HL-60 (cell line): ENCODE data around the gene IL36G.

Experiments used
- DNase-seq, 2 experiments: peaks; one replicate each; pipeline ENCODE4 v3.0.0-alpha.2; 2010 to 2020; ENCODE audit warnings: low read depth in 1 of 2, low spot score in 1 of 2
- H3K27ac ChIP-seq: fragments of 250-450 bp; sonication (Bioruptor Pico); replicated peaks from 2 replicates; pipeline ENCODE4 v1.5.1; 2020; ENCODE audit warnings: mild to moderate bottlenecking, moderate library complexity
- H3K27me3 ChIP-seq: fragments of 250-450 bp; sonication (Bioruptor Pico); 2 replicates; pipeline ENCODE4 v1.5.1; 2021; ENCODE audit warnings: mild to moderate bottlenecking, moderate library complexity; ENCODE audit not compliant: insufficient read depth, poor library complexity, severe bottlenecking
- H3K4me3 ChIP-seq: replicated peaks from 2 replicates; pipeline ENCODE4 v1.5.1; 2011; ENCODE audit warnings: mild to moderate bottlenecking, control low read depth, low read length; ENCODE audit not compliant: insufficient read depth
- CTCF ChIP-seq: IDR thresholded peaks from one replicate; pipeline ENCODE4 v1.5.1; 2011; ENCODE audit warnings: low read length, control low read depth, inconsistent platforms; ENCODE audit not compliant: insufficient read depth
- GABPA ChIP-seq: IDR thresholded peaks from 2 replicates; pipeline ENCODE4 v1.6.1; 2012; ENCODE audit warnings: low read depth
- POLR2AphosphoS5 ChIP-seq: IDR thresholded peaks from 2 replicates; pipeline ENCODE4 v1.6.1; 2012; ENCODE audit warnings: low read depth
- SPI1 ChIP-seq: IDR thresholded peaks from 2 replicates; pipeline ENCODE4 v1.6.1; 2012; ENCODE audit warnings: low read depth, mild to moderate bottlenecking, borderline replicate concordance
- TF ChIP-seq, protein P1 (sequence below): IDR thresholded peaks from 2 replicates; pipeline ENCODE4 v1.6.1; 2012; ENCODE audit warnings: low read depth; ENCODE audit not compliant: insufficient replicate concordance

Gene IL36G

DNA sequence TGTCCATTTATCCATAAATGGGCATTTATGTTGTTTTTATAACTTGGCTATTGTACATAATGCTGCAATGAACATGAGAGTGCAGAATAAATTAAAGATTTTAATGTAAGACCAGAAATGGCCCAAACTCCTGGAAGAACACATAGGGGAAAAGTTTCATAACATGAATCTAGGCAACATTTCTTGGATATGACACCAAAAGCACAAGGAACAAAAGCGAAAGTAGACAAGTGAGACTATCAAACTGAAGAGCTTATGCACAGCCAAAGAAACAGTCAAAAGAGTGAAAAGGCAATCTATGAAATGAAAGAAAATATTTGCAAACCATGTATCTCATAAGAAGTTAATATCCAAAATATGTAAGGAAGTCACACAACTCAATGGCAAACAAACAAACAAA, 33.3 kb downstream of the IL36G start:
- DNase-seq = no peak
- no peak overlapping the region for H3K27ac ChIP-seq
- H3K4me3 ChIP-seq = no peak overlapping the region
- no peak for TF ChIP-seq GABPA
- no peak for TF ChIP-seq POLR2AphosphoS5
- TF ChIP-seq SPI1 = no peak
- TF ChIP-seq, protein P1, sequence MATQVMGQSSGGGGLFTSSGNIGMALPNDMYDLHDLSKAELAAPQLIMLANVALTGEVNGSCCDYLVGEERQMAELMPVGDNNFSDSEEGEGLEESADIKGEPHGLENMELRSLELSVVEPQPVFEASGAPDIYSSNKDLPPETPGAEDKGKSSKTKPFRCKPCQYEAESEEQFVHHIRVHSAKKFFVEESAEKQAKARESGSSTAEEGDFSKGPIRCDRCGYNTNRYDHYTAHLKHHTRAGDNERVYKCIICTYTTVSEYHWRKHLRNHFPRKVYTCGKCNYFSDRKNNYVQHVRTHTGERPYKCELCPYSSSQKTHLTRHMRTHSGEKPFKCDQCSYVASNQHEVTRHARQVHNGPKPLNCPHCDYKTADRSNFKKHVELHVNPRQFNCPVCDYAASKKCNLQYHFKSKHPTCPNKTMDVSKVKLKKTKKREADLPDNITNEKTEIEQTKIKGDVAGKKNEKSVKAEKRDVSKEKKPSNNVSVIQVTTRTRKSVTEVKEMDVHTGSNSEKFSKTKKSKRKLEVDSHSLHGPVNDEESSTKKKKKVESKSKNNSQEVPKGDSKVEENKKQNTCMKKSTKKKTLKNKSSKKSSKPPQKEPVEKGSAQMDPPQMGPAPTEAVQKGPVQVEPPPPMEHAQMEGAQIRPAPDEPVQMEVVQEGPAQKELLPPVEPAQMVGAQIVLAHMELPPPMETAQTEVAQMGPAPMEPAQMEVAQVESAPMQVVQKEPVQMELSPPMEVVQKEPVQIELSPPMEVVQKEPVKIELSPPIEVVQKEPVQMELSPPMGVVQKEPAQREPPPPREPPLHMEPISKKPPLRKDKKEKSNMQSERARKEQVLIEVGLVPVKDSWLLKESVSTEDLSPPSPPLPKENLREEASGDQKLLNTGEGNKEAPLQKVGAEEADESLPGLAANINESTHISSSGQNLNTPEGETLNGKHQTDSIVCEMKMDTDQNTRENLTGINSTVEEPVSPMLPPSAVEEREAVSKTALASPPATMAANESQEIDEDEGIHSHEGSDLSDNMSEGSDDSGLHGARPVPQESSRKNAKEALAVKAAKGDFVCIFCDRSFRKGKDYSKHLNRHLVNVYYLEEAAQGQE = no peak
- no peak for TF ChIP-seq CTCF
- peaks cover 11% of the 10 kb centered on the region for H3K27me3 ChIP-seq

DNA sequence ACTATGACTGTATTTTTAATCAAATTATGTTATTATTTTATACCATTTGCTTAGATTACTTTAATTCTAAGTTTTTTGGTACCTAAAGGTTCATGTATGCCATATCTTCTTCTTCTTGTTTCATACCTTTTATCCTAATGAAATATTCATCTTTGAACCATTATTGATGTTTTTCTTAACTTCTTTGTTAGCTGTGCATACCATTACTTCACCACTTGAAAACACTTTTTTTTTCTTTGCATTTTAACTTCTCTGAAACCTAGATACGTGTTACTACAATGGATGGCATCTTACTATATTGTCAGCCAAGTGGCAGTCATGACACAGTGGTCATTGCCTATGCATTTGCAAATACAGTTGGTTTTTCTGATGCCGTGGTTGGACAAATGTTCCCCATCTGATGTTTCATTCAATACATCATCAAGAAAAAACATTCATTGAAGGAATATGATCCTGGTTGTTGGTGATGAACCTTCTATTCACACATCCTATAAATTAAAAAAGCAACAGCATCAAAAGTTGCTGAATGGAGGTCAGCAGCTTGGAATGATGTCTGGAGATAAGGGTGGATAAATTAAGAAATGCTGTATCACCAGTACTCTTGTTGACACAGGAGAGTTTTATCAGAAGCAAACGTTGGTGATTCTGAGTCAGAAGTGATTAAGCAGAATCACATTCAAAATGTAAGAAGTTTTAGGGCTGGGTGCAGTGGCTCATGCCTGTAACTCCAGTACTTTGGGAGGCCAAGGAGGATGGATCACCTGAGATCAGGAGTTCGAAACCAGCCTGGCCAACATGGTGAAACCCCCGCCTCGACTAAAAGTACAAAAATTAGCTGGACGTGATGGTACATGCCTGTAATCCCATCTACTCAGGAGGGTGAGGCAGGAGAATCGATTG, 34.9 kb downstream of the IL36G start:
- no peak for DNase-seq
- TF ChIP-seq CTCF (no peak), SPI1 (no peak), POLR2AphosphoS5 (no peak), GABPA (no peak)
- TF ChIP-seq, protein P1 = no peak
- peaks cover 11% of the 10 kb centered on the region for H3K27me3 ChIP-seq
- H3K4me3 ChIP-seq = no peak overlapping the region
- no peak overlapping the region for H3K27ac ChIP-seq

DNA sequence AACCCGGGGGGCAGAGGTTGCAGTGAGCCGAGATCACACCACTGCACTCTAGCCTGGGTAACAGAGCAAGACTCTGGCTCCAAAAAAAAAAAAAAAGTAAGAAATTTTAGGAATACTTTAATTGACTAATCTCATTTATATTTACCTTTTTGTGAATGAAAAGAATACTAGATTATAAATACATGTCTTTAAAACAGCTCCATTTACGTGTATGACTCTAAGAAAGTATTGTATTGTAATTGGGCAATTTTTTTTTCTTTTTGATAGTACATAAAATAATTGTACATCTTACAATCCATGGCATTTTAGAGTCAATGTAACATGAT, 35.5 kb downstream of the IL36G start:
- H3K4me3 ChIP-seq = no peak overlapping the region
- H3K27me3 ChIP-seq = peaks cover 11% of the 10 kb centered on the region
- DNase-seq = no peak
- H3K27ac ChIP-seq = no peak overlapping the region
- TF ChIP-seq GABPA (no peak), POLR2AphosphoS5 (no peak), SPI1 (no peak), CTCF (no peak)
- TF ChIP-seq, protein P1 = no peak
